IMR-90 (cell line): ENCODE measurements around the gene KHK.

Experiments
- CEBPB ChIP-seq: IDR thresholded peaks from 2 replicates; pipeline ENCODE4 v1.6.1; 2012; ENCODE audit warnings: low read depth, low read length, improper control_type of control experiment
- CTCF ChIP-seq: conservative IDR thresholded peaks from 2 replicates; pipeline ENCODE4 v1.5.1; 2012; ENCODE audit warnings: mild to moderate bottlenecking, low read depth, low read length, improper control_type of control experiment
- ELK1 ChIP-seq: fragments of 150-350 bp; IDR thresholded peaks from 2 replicates; pipeline ENCODE4 v1.6.1; 2016; ENCODE audit warnings: low read depth, mild to moderate bottlenecking, low read length, moderate library complexity, borderline replicate concordance
- MXI1 ChIP-seq: IDR thresholded peaks from 2 replicates; pipeline ENCODE4 v1.6.1; 2012; ENCODE audit warnings: low read depth, mild to moderate bottlenecking, low read length, moderate library complexity, borderline replicate concordance
- NFE2L2 ChIP-seq: fragments of 150-350 bp; IDR thresholded peaks from 2 replicates; pipeline ENCODE4 v1.6.1; 2016; ENCODE audit warnings: low read depth, mild to moderate bottlenecking, low read length
- POLR2A ChIP-seq: IDR thresholded peaks from 2 replicates; pipeline ENCODE4 v1.6.1; 2012; ENCODE audit warnings: mild to moderate bottlenecking, low read depth, low read length
- RAD21 ChIP-seq: IDR thresholded peaks from 2 replicates; pipeline ENCODE4 v1.6.1; 2012; ENCODE audit warnings: low read length, improper control_type of control experiment
- SMC3 ChIP-seq: fragments of 150-350 bp; IDR thresholded peaks from 2 replicates; pipeline ENCODE4 v1.6.1; 2016; ENCODE audit warnings: low read depth, mild to moderate bottlenecking, antibody characterized with exemption, low read length, moderate library complexity
- TF ChIP-seq, protein P1 (sequence below): fragments of 150-350 bp; IDR thresholded peaks from 2 replicates; pipeline ENCODE4 v1.6.1; 2017; ENCODE audit warnings: mild to moderate bottlenecking, antibody characterized with exemption, low read length, low read depth

GRCh38 chr2:27089111-27089954, 2.8 kb downstream of the KHK start:
- TF ChIP-seq CTCF (no peak), CEBPB (no peak), RAD21 (no peak), ELK1 (no peak), POLR2A (no peak), SMC3 (no peak), MXI1 (no peak), NFE2L2 (no peak)
- TF ChIP-seq, protein P1, sequence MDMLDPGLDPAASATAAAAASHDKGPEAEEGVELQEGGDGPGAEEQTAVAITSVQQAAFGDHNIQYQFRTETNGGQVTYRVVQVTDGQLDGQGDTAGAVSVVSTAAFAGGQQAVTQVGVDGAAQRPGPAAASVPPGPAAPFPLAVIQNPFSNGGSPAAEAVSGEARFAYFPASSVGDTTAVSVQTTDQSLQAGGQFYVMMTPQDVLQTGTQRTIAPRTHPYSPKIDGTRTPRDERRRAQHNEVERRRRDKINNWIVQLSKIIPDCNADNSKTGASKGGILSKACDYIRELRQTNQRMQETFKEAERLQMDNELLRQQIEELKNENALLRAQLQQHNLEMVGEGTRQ, result no peak
